Trophoblast cell (in vitro differentiated cells and primary cell): Measurements from ENCODE around the gene CDPF1.

Experiments used
- DNase-seq, 2 donors: peaks; one replicate each; pipeline ENCODE4 v3.0.0-alpha.2; 2016
- H2AFZ ChIP-seq: 2 replicates; pipeline ENCODE4 v1.6.1; 2013; ENCODE audit warnings: low read length, moderate library complexity, mild to moderate bottlenecking; ENCODE audit not compliant: insufficient read depth, poor library complexity
- H2AK5ac ChIP-seq: 2 replicates; pipeline ENCODE4 v1.6.1; 2013; ENCODE audit warnings: mild to moderate bottlenecking, low read length
- H2BK120ac ChIP-seq: 2 replicates; pipeline ENCODE4 v1.6.1; 2013; ENCODE audit warnings: low read length, mild to moderate bottlenecking, moderate library complexity; ENCODE audit not compliant: insufficient read depth, poor library complexity
- H2BK12ac ChIP-seq: 2 replicates; pipeline ENCODE4 v1.6.1; 2013; ENCODE audit warnings: mild to moderate bottlenecking, low read length, moderate library complexity
- H2BK5ac ChIP-seq: 2 replicates; pipeline ENCODE4 v1.6.1; 2013; ENCODE audit warnings: low read length, low read depth, moderate library complexity, mild to moderate bottlenecking; ENCODE audit not compliant: poor library complexity
- H3K14ac ChIP-seq: 2 replicates; pipeline ENCODE4 v1.6.1; 2013; ENCODE audit warnings: mild to moderate bottlenecking, low read length
- H3K18ac ChIP-seq: 2 replicates; pipeline ENCODE4 v1.6.1; 2013; ENCODE audit warnings: mild to moderate bottlenecking, low read length
- H3K23ac ChIP-seq: 2 replicates; pipeline ENCODE4 v1.6.1; 2013; ENCODE audit warnings: low read length
- H3K27ac ChIP-seq: 2 replicates; pipeline ENCODE4 v1.5.1; 2013; ENCODE audit warnings: low read depth, mild to moderate bottlenecking, inconsistent platforms, low read length, moderate library complexity
- H3K27me3 ChIP-seq: 2 replicates; pipeline ENCODE4 v1.6.1; 2013; ENCODE audit warnings: inconsistent platforms, mild to moderate bottlenecking, low read length, moderate library complexity; ENCODE audit not compliant: insufficient read depth
- H3K36me3 ChIP-seq, 2 experiments: 1 replicate in 1 of 2; 2 replicates in 1 of 2; pipeline ENCODE4 v1.6.1; 2013; ENCODE audit warnings: low read length in 2 of 2, mild to moderate bottlenecking in 2 of 2, moderate library complexity in 1 of 2; ENCODE audit not compliant: insufficient read depth in 2 of 2, control insufficient read depth in 1 of 2
- H3K4ac ChIP-seq: 2 replicates; pipeline ENCODE4 v1.6.1; 2013; ENCODE audit warnings: low read depth, mild to moderate bottlenecking, low read length, moderate library complexity
- H3K4me1 ChIP-seq, 2 experiments: 1 replicate in 1 of 2; 2 replicates in 1 of 2; pipeline ENCODE4 v1.6.1; 2013; ENCODE audit warnings: low read length in 2 of 2, mild to moderate bottlenecking in 2 of 2, moderate library complexity in 1 of 2; ENCODE audit not compliant: insufficient read depth in 2 of 2, control insufficient read depth in 1 of 2
- H3K4me2 ChIP-seq: 2 replicates; pipeline ENCODE4 v1.6.1; 2013; ENCODE audit warnings: inconsistent platforms, mild to moderate bottlenecking, low read length, moderate library complexity
- H3K4me3 ChIP-seq: 2 replicates; pipeline ENCODE4 v1.5.1; 2013; ENCODE audit warnings: mild to moderate bottlenecking, low read depth, low read length, inconsistent platforms
- H3K79me1 ChIP-seq: one replicate; pipeline ENCODE4 v1.6.1; 2013; ENCODE audit warnings: low read length
- H3K79me2 ChIP-seq: 2 replicates; pipeline ENCODE4 v1.6.1; 2013; ENCODE audit warnings: low read length, mild to moderate bottlenecking; ENCODE audit not compliant: control insufficient read depth, insufficient read depth, poor library complexity
- H3K9ac ChIP-seq: 2 replicates; pipeline ENCODE4 v1.6.1; 2013; ENCODE audit warnings: mild to moderate bottlenecking, low read length
- H3K9me3 ChIP-seq: 2 replicates; pipeline ENCODE4 v1.6.1; 2013; ENCODE audit warnings: low read depth, mild to moderate bottlenecking, control low read depth, inconsistent platforms, low read length; ENCODE audit not compliant: insufficient read depth
- H4K12ac ChIP-seq: 2 replicates; pipeline ENCODE4 v1.6.1; 2013; ENCODE audit warnings: low read depth, mild to moderate bottlenecking, low read length, moderate library complexity
- H4K8ac ChIP-seq: 2 replicates; pipeline ENCODE4 v1.6.1; 2013; ENCODE audit warnings: low read depth, mild to moderate bottlenecking, low read length, moderate library complexity
- H4K91ac ChIP-seq: one replicate; pipeline ENCODE4 v1.6.1; 2013; ENCODE audit warnings: low read depth, mild to moderate bottlenecking, low read length, moderate library complexity
- WGBS: extraction: QIAGEN DNeasy Blood & Tissue Kit; methylation state at CpG from one replicate; pipeline ENCODE4 v1.1.7; 2013; ENCODE audit warnings: missing lambda C conversion rate; ENCODE audit not compliant: insufficient read length, insufficient coverage; ENCODE audit errors: extremely low coverage; 5-methylcytosine and 5-hydroxymethylcytosine counted together

CDPF1 gene

GRCh38 chr22:46276563-46276962, 26.5 kb upstream of the CDPF1 start:
- Histone ChIP-seq H3K36me3 (peaks cover 50 to 65% of the 10 kb centered on the region in 2 experiments), H2AK5ac (no peak overlapping the region), H3K4me2 (no peak overlapping the region), H3K27ac (no peak overlapping the region), H2BK120ac (no peak overlapping the region), H4K91ac (no peak overlapping the region), H4K12ac (no peak overlapping the region), H3K79me1 (no peaks in the 10 kb centered on the region), H3K79me2 (no peaks in the 10 kb centered on the region), H3K4me3 (no peak overlapping the region), H2AFZ (no peak overlapping the region), H3K9me3 (no peaks in the 10 kb centered on the region), H3K14ac (no peak overlapping the region), H2BK5ac (no peak overlapping the region), H3K9ac (no peak overlapping the region), H4K8ac (no peak overlapping the region), H3K18ac (no peak overlapping the region), H3K4ac (no peak overlapping the region), H3K27me3 (no peaks in the 10 kb centered on the region), H3K4me1 (no peaks in the 10 kb centered on the region), H2BK12ac (no peak overlapping the region), H3K23ac (no peak overlapping the region)
- WGBS = no CpG with 5 or more reads among the region's 7 CpGs
- no peak for DNase-seq

- Histone ChIP-seq H3K18ac (no peak overlapping the region), H3K79me1 (no peaks in the 10 kb centered on the region), H2AFZ (no peak overlapping the region), H4K91ac (no peak overlapping the region), H3K4me2 (no peak overlapping the region), H3K36me3 (peaks cover 44 to 56% of the 10 kb centered on the region in 2 experiments), H2AK5ac (no peak overlapping the region), H3K9me3 (no peaks in the 10 kb centered on the region), H2BK120ac (no peak overlapping the region), H3K9ac (no peak overlapping the region), H3K27me3 (no peaks in the 10 kb centered on the region), H3K23ac (no peak overlapping the region), H4K12ac (no peak overlapping the region), H3K27ac (no peak overlapping the region), H3K4ac (no peak overlapping the region), H2BK12ac (no peak overlapping the region), H3K14ac (no peak overlapping the region), H3K4me3 (no peak overlapping the region), H3K4me1 (no peaks in the 10 kb centered on the region), H2BK5ac (no peak overlapping the region), H4K8ac (no peak overlapping the region), H3K79me2 (no peaks in the 10 kb centered on the region)
- no peak for DNase-seq
- WGBS = no CpG with 5 or more reads among the region's 3 CpGs
These were observed 25.5 kb upstream of the CDPF1 start for GRCh38 chr22:46275455-46276122.

GRCh38 chr22:46274381-46274780, 24.3 kb upstream of the CDPF1 start:
- no peak overlapping the region for H4K12ac ChIP-seq
- DNase-seq = no peak
- no peaks in the 10 kb centered on the region for H3K9me3 ChIP-seq
- H3K23ac ChIP-seq = no peak overlapping the region
- H3K9ac ChIP-seq = no peak overlapping the region
- no peaks in the 10 kb centered on the region for H3K4me1 ChIP-seq
- no peaks in the 10 kb centered on the region for H3K27me3 ChIP-seq
- H3K14ac ChIP-seq = no peak overlapping the region
- peaks cover 33 to 44% of the 10 kb centered on the region in 2 experiments for H3K36me3 ChIP-seq
- H2BK5ac ChIP-seq = no peak overlapping the region
- no peak overlapping the region for H3K4me3 ChIP-seq
- H4K91ac ChIP-seq = no peak overlapping the region
- no peaks in the 10 kb centered on the region for H3K79me2 ChIP-seq
- no peak overlapping the region for H2BK120ac ChIP-seq
- H3K4me2 ChIP-seq = no peak overlapping the region
- WGBS = no CpG with 5 or more reads among the region's 8 CpGs
- no peak overlapping the region for H3K27ac ChIP-seq
- no peak overlapping the region for H2BK12ac ChIP-seq
- no peak overlapping the region for H3K18ac ChIP-seq
- no peak overlapping the region for H2AFZ ChIP-seq
- no peak overlapping the region for H4K8ac ChIP-seq
- H2AK5ac ChIP-seq = no peak overlapping the region
- H3K4ac ChIP-seq = no peak overlapping the region
- H3K79me1 ChIP-seq = no peaks in the 10 kb centered on the region

- H3K79me2 ChIP-seq = no peaks in the 10 kb centered on the region
- H3K14ac ChIP-seq = no peak overlapping the region
- no peak overlapping the region for H3K9ac ChIP-seq
- H3K4me1 ChIP-seq = no peaks in the 10 kb centered on the region
- no peak overlapping the region for H3K4me2 ChIP-seq
- no peak overlapping the region for H4K8ac ChIP-seq
- no peak overlapping the region for H3K18ac ChIP-seq
- H2AFZ ChIP-seq = no peak overlapping the region
- H4K12ac ChIP-seq = no peak overlapping the region
- DNase-seq = no peak
- H4K91ac ChIP-seq = no peak overlapping the region
- H2AK5ac ChIP-seq = no peak overlapping the region
- no peak overlapping the region for H3K27ac ChIP-seq
- no peak overlapping the region for H3K23ac ChIP-seq
- H3K9me3 ChIP-seq = no peaks in the 10 kb centered on the region
- no peaks in the 10 kb centered on the region for H3K27me3 ChIP-seq
- no peak overlapping the region for H3K4me3 ChIP-seq
- no peak overlapping the region for H3K4ac ChIP-seq
- H2BK120ac ChIP-seq = no peak overlapping the region
- peaks cover 26 to 36% of the 10 kb centered on the region in 2 experiments for H3K36me3 ChIP-seq
- no peak overlapping the region for H2BK12ac ChIP-seq
- H2BK5ac ChIP-seq = no peak overlapping the region
- WGBS = no CpG with 5 or more reads among the region's 12 CpGs
- H3K79me1 ChIP-seq = no peaks in the 10 kb centered on the region
These were observed 23.5 kb upstream of the CDPF1 start for GRCh38 chr22:46273432-46274148.
